Mesendoderm (in vitro differentiated cells): ENCODE results near the gene CALD1.

Experiments
- DNase-seq: peaks from one replicate; pipeline ENCODE4 v3.0.0; 2013
- H2AK5ac ChIP-seq: 2 replicates; pipeline ENCODE4 v1.6.1; 2013; ENCODE audit warnings: low read length, inconsistent platforms
- H2BK120ac ChIP-seq: 2 replicates; pipeline ENCODE4 v1.6.1; 2013; ENCODE audit warnings: low read depth, mild to moderate bottlenecking, low read length, moderate library complexity, mixed read lengths
- H2BK15ac ChIP-seq: replicated peaks from 2 replicates; pipeline ENCODE4 v1.6.1; 2013; ENCODE audit warnings: low read depth, mild to moderate bottlenecking, moderate library complexity
- H2BK5ac ChIP-seq: 2 replicates; pipeline ENCODE4 v1.6.1; 2013; ENCODE audit warnings: low read length, inconsistent platforms
- H3K18ac ChIP-seq: 2 replicates; pipeline ENCODE4 v1.6.1; 2013; ENCODE audit warnings: mild to moderate bottlenecking, low read length, mixed read lengths
- H3K23ac ChIP-seq: one replicate; pipeline ENCODE4 v1.6.1; 2013; ENCODE audit warnings: low read length
- H3K27ac ChIP-seq: 2 replicates; pipeline ENCODE4 v1.5.1; 2013; ENCODE audit warnings: low read depth, mild to moderate bottlenecking, inconsistent platforms, low read length, moderate library complexity
- H3K27me3 ChIP-seq: 2 replicates; pipeline ENCODE4 v1.6.1; 2013; ENCODE audit warnings: low read length, control low read depth, mild to moderate bottlenecking, inconsistent platforms; ENCODE audit not compliant: insufficient read depth, poor library complexity
- H3K36me3 ChIP-seq: 2 replicates; pipeline ENCODE4 v1.6.1; 2013; ENCODE audit warnings: low read length, inconsistent platforms; ENCODE audit not compliant: control insufficient read depth, insufficient read depth
- H3K4ac ChIP-seq: one replicate; pipeline ENCODE4 v1.6.1; 2013; ENCODE audit warnings: low read depth, mild to moderate bottlenecking, low read length, moderate library complexity
- H3K4me1 ChIP-seq: 2 replicates; pipeline ENCODE4 v1.6.1; 2013; ENCODE audit warnings: low read depth, low read length, inconsistent platforms; ENCODE audit not compliant: control insufficient read depth
- H3K4me2 ChIP-seq: 2 replicates; pipeline ENCODE4 v1.6.1; 2013; ENCODE audit warnings: low read length
- H3K4me3 ChIP-seq: 2 replicates; pipeline ENCODE4 v1.5.1; 2013; ENCODE audit warnings: mild to moderate bottlenecking, low read length
- H3K56ac ChIP-seq: one replicate; pipeline ENCODE4 v1.6.1; 2013; ENCODE audit warnings: low read length
- H3K79me1 ChIP-seq: 2 replicates; pipeline ENCODE4 v1.6.1; 2013; ENCODE audit warnings: low read length, inconsistent platforms
- H3K79me2 ChIP-seq: 2 replicates; pipeline ENCODE4 v1.6.1; 2013; ENCODE audit warnings: mild to moderate bottlenecking, low read length; ENCODE audit not compliant: control insufficient read depth, insufficient read depth
- H3K9ac ChIP-seq: 2 replicates; pipeline ENCODE4 v1.6.1; 2013; ENCODE audit warnings: low read length, inconsistent platforms
- H4K5ac ChIP-seq: one replicate; pipeline ENCODE4 v1.6.1; 2013; ENCODE audit warnings: low read length
- H4K8ac ChIP-seq: one replicate; pipeline ENCODE4 v1.6.1; 2013; ENCODE audit warnings: low read depth, mild to moderate bottlenecking, control low read depth, low read length, moderate library complexity
- WGBS: extraction: QIAGEN DNeasy Blood & Tissue Kit; methylation state at CpG from one replicate; pipeline ENCODE4 v1.1.7; 2013; ENCODE audit warnings: low lambda C conversion rate, missing lambda C conversion rate; ENCODE audit not compliant: insufficient coverage; ENCODE audit errors: extremely low coverage; 5-methylcytosine and 5-hydroxymethylcytosine counted together

The CALD1 gene

GRCh38 chr7:134947831-134948230, 168.4 kb downstream of the CALD1 start:
- no peak overlapping the region for H3K23ac ChIP-seq
- no peak for DNase-seq
- H3K27me3 ChIP-seq, result no peaks in the 10 kb centered on the region
- no peak overlapping the region for H3K18ac ChIP-seq
- no peak overlapping the region for H3K9ac ChIP-seq
- H2BK5ac ChIP-seq, result no peak overlapping the region
- H4K5ac ChIP-seq, result no peak overlapping the region
- H3K27ac ChIP-seq, result no peak overlapping the region
- H3K4me1 ChIP-seq, result no peaks in the 10 kb centered on the region
- no peak overlapping the region for H3K4me2 ChIP-seq
- no peaks in the 10 kb centered on the region for H3K79me2 ChIP-seq
- no peaks in the 10 kb centered on the region for H3K79me1 ChIP-seq
- no peak overlapping the region for H4K8ac ChIP-seq
- H2BK120ac ChIP-seq, result no peak overlapping the region
- H3K36me3 ChIP-seq, result peaks cover 2% of the 10 kb centered on the region
- no peak overlapping the region for H3K56ac ChIP-seq
- no peak overlapping the region for H3K4ac ChIP-seq
- H3K4me3 ChIP-seq, result no peak overlapping the region
- H2AK5ac ChIP-seq, result no peak overlapping the region
- H2BK15ac ChIP-seq, result no peak overlapping the region
- WGBS, result no CpG with 5 or more reads among the region's 1 CpG

DNA sequence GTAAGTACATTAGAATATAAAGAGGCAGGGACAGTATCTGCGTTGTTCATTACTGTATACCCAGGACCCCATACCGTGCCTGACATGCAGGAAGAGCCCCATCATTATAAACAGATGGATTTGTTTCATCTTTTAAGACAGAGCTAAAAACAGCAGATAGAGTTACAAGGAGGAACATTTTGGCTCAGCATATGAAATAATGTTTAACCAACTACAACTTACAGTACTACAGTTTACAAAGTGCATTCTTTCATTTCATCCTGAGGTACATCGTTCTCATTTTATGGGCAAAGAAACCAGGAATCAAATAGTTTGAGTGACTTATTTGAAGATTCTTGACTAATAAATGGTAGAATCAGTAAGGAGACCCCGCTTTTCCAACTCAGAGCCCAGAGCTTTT, 168.8 kb downstream of the CALD1 start:
- no peak overlapping the region for H3K9ac ChIP-seq
- H2AK5ac ChIP-seq, result no peak overlapping the region
- H3K4ac ChIP-seq, result no peak overlapping the region
- H3K56ac ChIP-seq, result no peak overlapping the region
- no peak for DNase-seq
- H3K27me3 ChIP-seq, result no peaks in the 10 kb centered on the region
- no peak overlapping the region for H2BK15ac ChIP-seq
- H3K4me3 ChIP-seq, result no peak overlapping the region
- H3K36me3 ChIP-seq, result peaks cover 2% of the 10 kb centered on the region
- H4K5ac ChIP-seq, result no peak overlapping the region
- H2BK120ac ChIP-seq, result no peak overlapping the region
- H2BK5ac ChIP-seq, result no peak overlapping the region
- no peak overlapping the region for H3K18ac ChIP-seq
- no CpG with 5 or more reads among the region's 4 CpGs for WGBS
- H3K4me2 ChIP-seq, result no peak overlapping the region
- no peak overlapping the region for H4K8ac ChIP-seq
- H3K27ac ChIP-seq, result no peak overlapping the region
- H3K79me2 ChIP-seq, result no peaks in the 10 kb centered on the region
- H3K79me1 ChIP-seq, result no peaks in the 10 kb centered on the region
- H3K4me1 ChIP-seq, result no peaks in the 10 kb centered on the region
- H3K23ac ChIP-seq, result no peak overlapping the region

DNA sequence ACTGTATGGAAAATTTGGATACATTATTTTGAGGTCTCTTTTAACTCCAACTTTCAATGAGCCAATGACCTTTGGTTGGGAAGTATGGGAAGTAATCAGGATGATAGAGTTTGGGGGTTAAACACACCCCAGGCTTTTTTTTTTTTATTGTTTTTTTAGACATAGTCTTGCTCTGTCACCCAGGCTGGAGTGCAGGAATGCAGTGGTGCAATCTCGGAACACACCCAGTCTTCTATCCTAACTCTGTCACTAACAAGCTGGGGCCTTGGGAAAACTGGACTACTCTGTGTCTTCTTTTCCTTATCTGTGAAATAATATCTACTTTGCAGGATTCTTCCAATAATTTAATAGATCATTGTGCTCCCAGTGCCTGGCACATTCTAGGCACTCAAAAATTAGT, 169.3 kb downstream of the CALD1 start:
- H2AK5ac ChIP-seq, result no peak overlapping the region
- H3K4me2 ChIP-seq, result no peak overlapping the region
- peaks cover 2% of the 10 kb centered on the region for H3K36me3 ChIP-seq
- H3K18ac ChIP-seq, result no peak overlapping the region
- H2BK15ac ChIP-seq, result no peak overlapping the region
- H3K23ac ChIP-seq, result no peak overlapping the region
- H3K27ac ChIP-seq, result no peak overlapping the region
- H2BK120ac ChIP-seq, result no peak overlapping the region
- no peak overlapping the region for H2BK5ac ChIP-seq
- no peak overlapping the region for H3K9ac ChIP-seq
- H3K79me1 ChIP-seq, result no peaks in the 10 kb centered on the region
- no peaks in the 10 kb centered on the region for H3K27me3 ChIP-seq
- no peak overlapping the region for H4K8ac ChIP-seq
- no peak overlapping the region for H3K4ac ChIP-seq
- DNase-seq, result no peak
- H3K56ac ChIP-seq, result no peak overlapping the region
- H4K5ac ChIP-seq, result no peak overlapping the region
- no CpG with 5 or more reads among the region's 1 CpG for WGBS
- no peak overlapping the region for H3K4me3 ChIP-seq
- no peaks in the 10 kb centered on the region for H3K4me1 ChIP-seq
- no peaks in the 10 kb centered on the region for H3K79me2 ChIP-seq

GRCh38 chr7:134949171-134949570, 169.7 kb downstream of the CALD1 start:
- no peak for DNase-seq
- H2BK120ac ChIP-seq, result no peak overlapping the region
- H3K79me1 ChIP-seq, result no peaks in the 10 kb centered on the region
- no peak overlapping the region for H3K56ac ChIP-seq
- no peak overlapping the region for H2BK5ac ChIP-seq
- no peak overlapping the region for H3K4me3 ChIP-seq
- H3K23ac ChIP-seq, result no peak overlapping the region
- no peak overlapping the region for H4K5ac ChIP-seq
- H3K4me1 ChIP-seq, result no peaks in the 10 kb centered on the region
- no peak overlapping the region for H3K9ac ChIP-seq
- H3K18ac ChIP-seq, result no peak overlapping the region
- no CpG with 5 or more reads among the region's 3 CpGs for WGBS
- H3K79me2 ChIP-seq, result no peaks in the 10 kb centered on the region
- no peaks in the 10 kb centered on the region for H3K27me3 ChIP-seq
- no peak overlapping the region for H4K8ac ChIP-seq
- H3K4ac ChIP-seq, result no peak overlapping the region
- H3K4me2 ChIP-seq, result no peak overlapping the region
- no peak overlapping the region for H2BK15ac ChIP-seq
- peaks cover 2% of the 10 kb centered on the region for H3K36me3 ChIP-seq
- H2AK5ac ChIP-seq, result no peak overlapping the region
- no peak overlapping the region for H3K27ac ChIP-seq

- peak; percentile 42 for DNase-seq
- no peak overlapping the region for H3K4me2 ChIP-seq
These were observed 175.0 kb downstream of the CALD1 start for GRCh38 chr7:134954197-134955082.

GRCh38 chr7:134957005-134957404, 177.6 kb downstream of the CALD1 start:
- no peak overlapping the region for H3K4me2 ChIP-seq
- H3K27ac ChIP-seq, result no peak overlapping the region
- H2AK5ac ChIP-seq, result no peak overlapping the region
- no CpG with 5 or more reads among the region's 3 CpGs for WGBS
- no peaks in the 10 kb centered on the region for H3K79me1 ChIP-seq
- H2BK120ac ChIP-seq, result no peak overlapping the region
- no peaks in the 10 kb centered on the region for H3K27me3 ChIP-seq
- no peak overlapping the region for H2BK15ac ChIP-seq
- H2BK5ac ChIP-seq, result no peak overlapping the region
- no peak overlapping the region for H3K9ac ChIP-seq
- peaks cover 9% of the 10 kb centered on the region for H3K36me3 ChIP-seq
- DNase-seq, result no peak
- no peaks in the 10 kb centered on the region for H3K79me2 ChIP-seq
- no peak overlapping the region for H3K4me3 ChIP-seq
- no peaks in the 10 kb centered on the region for H3K4me1 ChIP-seq
- no peak overlapping the region for H3K18ac ChIP-seq
- H3K23ac ChIP-seq, result no peak overlapping the region
- no peak overlapping the region for H4K5ac ChIP-seq
- H4K8ac ChIP-seq, result no peak overlapping the region
- H3K56ac ChIP-seq, result no peak overlapping the region
- H3K4ac ChIP-seq, result no peak overlapping the region

More at GRCh38 chr7:134954197-134955082, 175.0 kb downstream of the CALD1 start:
- H3K27ac ChIP-seq, result no peak overlapping the region
- no peak overlapping the region for H3K23ac ChIP-seq
- no peaks in the 10 kb centered on the region for H3K79me1 ChIP-seq
- H3K4ac ChIP-seq, result no peak overlapping the region
- no peak overlapping the region for H4K5ac ChIP-seq
- no peak overlapping the region for H3K18ac ChIP-seq
- H4K8ac ChIP-seq, result no peak overlapping the region
- no peak overlapping the region for H3K4me3 ChIP-seq
- H3K56ac ChIP-seq, result no peak overlapping the region
- no peaks in the 10 kb centered on the region for H3K79me2 ChIP-seq
- no peak overlapping the region for H3K9ac ChIP-seq
- H2BK120ac ChIP-seq, result no peak overlapping the region
- peaks cover 8% of the 10 kb centered on the region for H3K36me3 ChIP-seq
- H2BK15ac ChIP-seq, result no peak overlapping the region
- WGBS, result no CpG with 5 or more reads among the region's 9 CpGs
- H3K4me1 ChIP-seq, result no peaks in the 10 kb centered on the region
- H2AK5ac ChIP-seq, result no peak overlapping the region
- H2BK5ac ChIP-seq, result no peak overlapping the region
- no peaks in the 10 kb centered on the region for H3K27me3 ChIP-seq
